H54 (cell line): ENCODE data around the gene ATXN7L2.
"Not testable (repeated sequence)": the region's sequence is repeated elsewhere in the genome, so short reads cannot be mapped to it uniquely, and the experiment has no call there.

Experiments used
- DNase-seq: peaks from one replicate; pipeline ENCODE4 v3.0.0; 2011; ENCODE audit warnings: low spot score, mixed read lengths; ENCODE audit not compliant: insufficient read length
- FAIRE-seq: peaks from 3 replicates; lab custom pipeline; 2011; peaks lifted over from hg19 to GRCh38; lab: Jason Lieb, UNC
- POLR2A ChIP-seq: IDR thresholded peaks from 2 replicates; pipeline ENCODE4 v1.6.1; 2011; ENCODE audit warnings: low read depth, mild to moderate bottlenecking, low read length

Gene ATXN7L2

GRCh38 chr1:109467301-109467777 lies 16.4 kb upstream of the ATXN7L2 start:
- no peak for TF ChIP-seq POLR2A
- FAIRE-seq = no peak

GRCh38 chr1:109468061-109468460 lies 15.6 kb upstream of the ATXN7L2 start:
- FAIRE-seq (no peak), DNase-seq (no peak)
- no peak for TF ChIP-seq POLR2A

More at GRCh38 chr1:109467301-109467777, 16.4 kb upstream of the ATXN7L2 start:
- DNase-seq = no peak

- FAIRE-seq = no peak
- TF ChIP-seq POLR2A = no peak
- DNase-seq = no peak
Observed at GRCh38 chr1:109468903-109469302, 14.8 kb upstream of the ATXN7L2 start.

- FAIRE-seq = no peak
Observed at GRCh38 chr1:109470245-109470644, 13.5 kb upstream of the ATXN7L2 start.

DNA sequence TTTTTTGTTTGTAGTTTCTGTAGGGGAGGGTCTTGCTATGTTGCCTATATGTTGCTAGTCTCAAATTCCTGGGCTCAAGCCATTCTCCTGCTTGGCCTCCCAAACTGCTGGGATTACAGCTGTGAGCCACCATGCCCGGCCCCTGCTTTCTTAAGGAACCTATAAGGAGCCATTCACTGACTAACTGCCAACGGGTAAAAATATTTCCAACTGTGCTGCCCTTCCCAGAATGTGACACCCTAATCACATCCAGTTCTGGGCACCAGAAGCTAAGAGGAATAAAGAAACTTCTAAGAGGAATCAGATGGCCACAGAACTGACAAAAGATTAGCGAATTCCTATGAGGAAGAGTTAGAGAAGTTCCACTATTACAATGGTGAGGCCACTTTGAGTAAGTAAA lies 10.9 kb upstream of the ATXN7L2 start:
- no peak for DNase-seq
- no peak for FAIRE-seq
- no peak for TF ChIP-seq POLR2A

More at GRCh38 chr1:109470245-109470644, 13.5 kb upstream of the ATXN7L2 start:
- no peak for DNase-seq
- TF ChIP-seq POLR2A = no peak

- FAIRE-seq, DNase-seq: not testable (repeated sequence)
Observed at GRCh38 chr1:109473284-109474057, 10.2 kb upstream of the ATXN7L2 start.

GRCh38 chr1:109474697-109475096 lies 9.0 kb upstream of the ATXN7L2 start:
- no peak for FAIRE-seq
- TF ChIP-seq POLR2A = no peak
- DNase-seq = no peak

DNA sequence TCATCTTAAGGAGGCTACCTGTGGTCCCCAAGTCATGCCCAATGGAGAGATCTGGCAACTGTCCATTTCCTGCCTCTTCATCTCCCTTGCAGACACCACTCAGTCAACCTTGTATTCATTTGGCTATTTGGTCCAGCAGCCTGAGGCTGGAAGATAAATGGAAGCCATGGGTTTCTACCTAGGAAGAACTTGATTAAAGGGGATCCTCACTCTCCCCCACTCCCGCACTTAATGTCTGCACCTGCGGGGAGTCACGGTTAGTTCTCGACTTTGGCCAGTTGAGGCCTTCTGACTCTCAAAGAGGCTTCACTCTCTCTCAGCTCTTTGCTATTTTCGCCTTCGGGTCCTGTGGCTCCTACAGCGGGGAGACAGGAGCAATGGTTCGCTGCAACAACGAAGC lies 8.4 kb upstream of the ATXN7L2 start:
- DNase-seq = no peak
- no peak for TF ChIP-seq POLR2A
- FAIRE-seq = no peak

DNA sequence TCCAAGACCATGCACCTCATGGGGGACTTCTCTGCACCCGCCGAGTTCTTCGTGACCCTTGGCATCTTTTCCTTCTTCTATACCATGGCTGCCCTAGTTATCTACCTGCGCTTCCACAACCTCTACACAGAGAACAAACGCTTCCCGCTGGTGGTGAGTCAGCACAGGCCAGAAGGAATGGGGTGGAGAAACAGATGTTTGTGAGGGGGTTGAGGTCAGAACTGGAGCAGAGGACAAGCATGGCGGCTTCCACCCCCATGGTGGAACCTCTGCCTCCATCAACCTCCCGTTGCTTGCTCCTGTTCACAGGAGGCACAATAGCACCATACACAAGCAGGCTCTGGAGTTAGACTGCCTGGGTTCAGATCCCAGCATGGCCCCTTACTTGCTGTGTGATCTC lies 6.9 kb upstream of the ATXN7L2 start:
- no peak for TF ChIP-seq POLR2A

GRCh38 chr1:109477821-109478220 lies 5.9 kb upstream of the ATXN7L2 start:
- FAIRE-seq (no peak), DNase-seq (peak; percentile 61)
- no peak for TF ChIP-seq POLR2A

More for the DNA sequence above, 6.9 kb upstream of the ATXN7L2 start:
- FAIRE-seq = no peak
- DNase-seq = no peak

DNA sequence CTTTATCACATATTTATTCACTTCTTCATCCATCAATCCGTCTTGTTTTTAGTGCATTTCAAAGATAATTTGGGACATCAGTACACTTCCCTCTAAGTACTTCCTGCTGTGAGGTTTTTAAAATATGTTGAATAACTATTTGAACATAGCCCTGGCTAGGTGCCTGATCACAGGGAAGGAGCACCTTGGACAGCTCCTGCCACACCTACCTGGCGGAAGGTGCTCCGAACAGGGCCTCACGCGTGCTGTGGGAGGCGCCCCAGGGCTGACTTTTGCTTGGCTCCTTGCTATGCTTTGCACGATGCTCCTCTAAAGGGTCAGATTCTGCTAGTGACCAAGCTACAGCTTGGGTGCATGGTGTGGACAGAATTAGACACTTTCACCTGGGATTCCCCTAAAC lies 4.9 kb upstream of the ATXN7L2 start:
- FAIRE-seq (no peak), DNase-seq (no peak)
- no peak for TF ChIP-seq POLR2A

DNA sequence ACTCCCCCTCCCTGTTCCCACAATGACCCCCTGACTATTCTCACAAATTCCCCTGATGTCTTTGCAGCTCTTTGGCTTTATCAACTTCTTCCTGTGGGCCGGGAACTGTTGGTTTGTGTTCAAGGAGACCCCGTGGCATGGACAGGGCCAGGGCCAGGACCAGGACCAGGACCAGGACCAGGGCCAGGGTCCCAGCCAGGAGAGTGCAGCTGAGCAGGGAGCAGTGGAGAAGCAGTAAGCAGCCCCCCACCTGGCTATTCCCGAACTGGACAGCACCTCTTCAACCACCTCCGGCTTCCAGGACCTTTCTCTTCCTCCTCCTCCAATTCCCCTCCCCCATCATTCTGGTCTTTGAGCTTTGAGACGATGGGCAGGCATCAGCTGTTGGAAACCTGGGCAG lies 4.4 kb upstream of the ATXN7L2 start:
- FAIRE-seq (no peak), DNase-seq (no peak)
- TF ChIP-seq POLR2A = no peak

GRCh38 chr1:109479901-109480300 lies 3.8 kb upstream of the ATXN7L2 start:
- TF ChIP-seq POLR2A = no peak
- DNase-seq (no peak), FAIRE-seq (no peak)

DNA sequence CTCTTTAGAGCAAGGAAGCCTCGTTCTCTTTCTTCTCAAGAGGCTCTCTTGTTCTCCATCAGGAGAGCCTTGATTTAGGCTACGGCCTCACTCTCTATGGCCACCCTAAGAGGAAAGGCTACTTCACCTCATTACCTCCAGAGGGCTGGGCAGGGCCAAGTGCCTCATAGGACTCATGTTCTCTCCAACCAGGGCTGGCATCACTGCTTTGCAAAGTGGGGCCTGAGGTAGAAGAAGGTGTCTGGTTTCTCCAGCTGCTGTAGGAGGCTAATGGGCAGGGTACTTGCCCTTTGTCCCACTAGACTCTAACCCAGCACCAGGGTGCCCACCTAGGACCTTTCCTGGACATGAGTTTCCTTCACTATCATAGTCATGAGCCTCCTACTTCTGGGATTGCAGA lies 2.1 kb upstream of the ATXN7L2 start:
- FAIRE-seq = no peak
- no peak for TF ChIP-seq POLR2A
- DNase-seq = no peak

DNA sequence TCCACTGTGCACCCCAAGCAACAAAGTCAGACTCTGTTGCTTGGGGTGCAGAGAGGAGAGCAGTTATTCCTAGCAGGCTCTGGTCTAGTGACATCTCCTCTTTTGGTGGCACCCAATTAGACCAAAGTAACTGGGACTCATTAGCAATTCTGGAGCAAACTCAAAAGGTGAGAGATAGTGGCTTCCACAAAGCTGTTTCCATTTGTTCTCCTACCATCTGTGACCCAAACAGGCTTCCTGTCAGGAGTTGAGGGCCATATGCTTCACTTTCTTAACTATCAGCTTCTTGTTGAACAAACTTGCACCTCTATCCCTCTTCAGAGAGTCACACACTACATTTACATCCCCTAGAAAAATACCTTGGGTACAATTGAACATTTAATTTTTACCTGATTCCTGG lies 1.5 kb upstream of the ATXN7L2 start:
- DNase-seq (no peak), FAIRE-seq (no peak)
- TF ChIP-seq POLR2A = no peak
